Loucy (cell line): Measurements from ENCODE around the gene LSP1.

Source experiments
- CTCF ChIP-seq: fragments of 200-600 bp; sonication (generic); conservative IDR thresholded peaks from 2 replicates; pipeline ENCODE4 v1.5.1; 2014; ENCODE audit warnings: mild to moderate bottlenecking, antibody characterized with exemption, low read length
- EZH2phosphoT487 ChIP-seq: fragments of 200-600 bp; IDR thresholded peaks from 2 replicates; pipeline ENCODE4 v1.6.1; 2018; ENCODE audit warnings: antibody characterized with exemption, mild to moderate bottlenecking, moderate library complexity, borderline replicate concordance

DNA sequence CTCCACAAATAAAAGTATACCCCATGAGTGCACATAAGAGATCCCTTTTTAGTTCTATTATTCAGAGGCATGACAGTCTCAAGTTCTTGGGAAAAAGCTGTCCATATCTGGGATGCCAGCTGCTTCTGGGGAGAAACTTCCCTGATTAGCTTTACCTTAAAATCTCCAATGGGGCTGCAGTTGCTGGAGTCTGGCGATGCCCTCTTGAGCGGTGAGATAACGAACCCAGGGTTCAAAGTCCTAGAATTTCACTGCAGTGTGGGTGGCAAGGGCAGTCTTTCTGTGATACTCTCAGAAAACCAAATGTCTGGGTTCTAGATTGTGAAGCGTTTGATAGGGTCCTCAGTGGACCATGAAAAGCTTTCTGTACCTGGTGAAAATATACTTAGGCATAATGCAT lies 46.2 kb downstream of the LSP1 start:
- TF ChIP-seq CTCF (no peak), EZH2phosphoT487 (no peak)
